Measurements from ENCODE around the gene ZNF532. TPM values are rescaled to one million over a fixed set of nuclear protein-coding genes. Genes with fewer than 3 reads are reported as not detected.

Gene ZNF532
- total RNA-seq, 1 experiment from 2014 or later: 258 TPM

DNA sequence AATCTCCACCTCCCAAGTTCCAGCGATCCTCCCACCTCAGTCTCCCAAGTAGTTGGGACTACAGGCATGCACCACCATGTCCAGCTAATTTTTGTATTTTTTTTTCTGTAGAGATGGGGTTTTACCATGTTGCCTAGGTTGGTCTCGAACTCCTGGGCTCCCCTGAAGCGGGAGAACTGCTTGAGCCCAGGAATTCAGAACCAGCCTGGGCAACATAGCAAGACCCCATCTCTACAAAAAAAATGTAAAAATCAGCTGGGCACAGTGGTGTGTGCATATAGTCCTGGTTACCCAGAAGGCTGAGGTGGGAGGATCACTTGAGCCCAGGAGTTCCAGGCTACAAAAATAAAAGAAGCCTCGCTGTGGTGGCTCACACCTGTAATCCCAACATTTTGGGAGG is 12.0 kb upstream of the ZNF532 start:
- WGBS (ENCODE audit: extremely low coverage, insufficient read length, low lambda C conversion rate): no CpG with 5 or more reads among the region's 4 CpGs
- Histone ChIP-seq H3K18ac (ENCODE audit: insufficient read length, low read depth, low read length) (no peak overlapping the region), H3K4ac (ENCODE audit: low read depth, low read length) (no peak overlapping the region), H3T11ph (ENCODE audit: low read length) (no peak overlapping the region), H2BK15ac (ENCODE audit: low read depth, low read length) (no peak overlapping the region), H2BK120ac (ENCODE audit: low read depth, low read length, poor library complexity, severe bottlenecking) (no peak overlapping the region), H3K27ac (ENCODE audit: insufficient read length, low read depth, low read length) (no peak overlapping the region), H4K20me1 (ENCODE audit: control insufficient read depth, insufficient read depth, insufficient read length) (no peaks in the 10 kb centered on the region), H2AFZ (ENCODE audit: low read length) (no peak overlapping the region), H4K5ac (ENCODE audit: insufficient read length, low read depth, low read length) (no peak overlapping the region), H3K4me2 (ENCODE audit: insufficient read depth, insufficient read length, low read length) (no peak overlapping the region), H4K8ac (replicated peaks; ENCODE audit: insufficient read length, low read depth, low read length) (no peak overlapping the region), H3K23ac (ENCODE audit: insufficient read length, low read depth, low read length) (no peak overlapping the region), H3K79me1 (ENCODE audit: insufficient read depth, low read depth, low read length, poor library complexity, severe bottlenecking) (no peaks in the 10 kb centered on the region), H3K79me2 (ENCODE audit: insufficient read depth, low read length) (0 out of 2 replicates have a peak, but pooled peaks cover 2% of the 10 kb centered on the region), H3K56ac (ENCODE audit: insufficient read length, low read depth, low read length) (no peak overlapping the region), H3K9me3 (ENCODE audit: control insufficient read depth, low read depth, low read length) (no peaks in the 10 kb centered on the region), H4K91ac (ENCODE audit: insufficient read length, low read depth, low read length) (no peak overlapping the region), H3K23me2 (ENCODE audit: insufficient read length, low read depth, low read length, poor library complexity, severe bottlenecking) (no peaks in the 10 kb centered on the region), H3K9ac (ENCODE audit: extremely low read depth, insufficient read length, low read length) (no peak overlapping the region), H3K4me1 (ENCODE audit: insufficient read depth, low read length) (peaks cover 18% of the 10 kb centered on the region; the same call in 1 of the 2 replicates), H3K27me3 (ENCODE audit: insufficient read depth, low read length) (no peaks in the 10 kb centered on the region), H2BK5ac (ENCODE audit: insufficient read length, low read length) (no peak overlapping the region), H3K14ac (ENCODE audit: insufficient read depth, low read length) (no peak overlapping the region), H2BK12ac (ENCODE audit: insufficient read length, low read depth, low read length) (no peak overlapping the region), H2BK20ac (ENCODE audit: low read depth, low read length, poor library complexity, severe bottlenecking) (no peak overlapping the region), H2AK5ac (ENCODE audit: insufficient read length, low read length) (no peak overlapping the region)
- peaks cover 46 to 53% of the 10 kb centered on the region in 2 experiments for H3K4me1 Mint-ChIP-seq
- no peak overlapping the region for H3K4me3 Mint-ChIP-seq
- no peak for DNase-seq
- no peaks in the 10 kb centered on the region; a peak in 1 of 5 replicates for H3K9me3 Mint-ChIP-seq
- H3K27ac Mint-ChIP-seq: peak overlapping the region in 1 of 3 experiments; percentile 22; a peak in 1 of 7 replicates
- TF ChIP-seq, protein P1, sequence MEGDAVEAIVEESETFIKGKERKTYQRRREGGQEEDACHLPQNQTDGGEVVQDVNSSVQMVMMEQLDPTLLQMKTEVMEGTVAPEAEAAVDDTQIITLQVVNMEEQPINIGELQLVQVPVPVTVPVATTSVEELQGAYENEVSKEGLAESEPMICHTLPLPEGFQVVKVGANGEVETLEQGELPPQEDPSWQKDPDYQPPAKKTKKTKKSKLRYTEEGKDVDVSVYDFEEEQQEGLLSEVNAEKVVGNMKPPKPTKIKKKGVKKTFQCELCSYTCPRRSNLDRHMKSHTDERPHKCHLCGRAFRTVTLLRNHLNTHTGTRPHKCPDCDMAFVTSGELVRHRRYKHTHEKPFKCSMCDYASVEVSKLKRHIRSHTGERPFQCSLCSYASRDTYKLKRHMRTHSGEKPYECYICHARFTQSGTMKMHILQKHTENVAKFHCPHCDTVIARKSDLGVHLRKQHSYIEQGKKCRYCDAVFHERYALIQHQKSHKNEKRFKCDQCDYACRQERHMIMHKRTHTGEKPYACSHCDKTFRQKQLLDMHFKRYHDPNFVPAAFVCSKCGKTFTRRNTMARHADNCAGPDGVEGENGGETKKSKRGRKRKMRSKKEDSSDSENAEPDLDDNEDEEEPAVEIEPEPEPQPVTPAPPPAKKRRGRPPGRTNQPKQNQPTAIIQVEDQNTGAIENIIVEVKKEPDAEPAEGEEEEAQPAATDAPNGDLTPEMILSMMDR (conservative IDR thresholded peaks at IDR 0.05): no peak
- H3K27me3 Mint-ChIP-seq (ENCODE audit: low read depth): no peaks in the 10 kb centered on the region
- H3K36me3 Mint-ChIP-seq (ENCODE audit: insufficient read depth in 1 of 3, low read depth in 3 of 3): peaks cover 0 to 7% (median 2%) of the 10 kb centered on the region in 3 experiments; a peak in 2 of 7 replicates

Data from H9 (cell line).